ENCODE data around the gene ATP10B.
"Not testable (repeated sequence)": the region's sequence is repeated elsewhere in the genome, so short reads cannot be mapped to it uniquely, and the experiment has no call there.

Gene ATP10B, protein sequence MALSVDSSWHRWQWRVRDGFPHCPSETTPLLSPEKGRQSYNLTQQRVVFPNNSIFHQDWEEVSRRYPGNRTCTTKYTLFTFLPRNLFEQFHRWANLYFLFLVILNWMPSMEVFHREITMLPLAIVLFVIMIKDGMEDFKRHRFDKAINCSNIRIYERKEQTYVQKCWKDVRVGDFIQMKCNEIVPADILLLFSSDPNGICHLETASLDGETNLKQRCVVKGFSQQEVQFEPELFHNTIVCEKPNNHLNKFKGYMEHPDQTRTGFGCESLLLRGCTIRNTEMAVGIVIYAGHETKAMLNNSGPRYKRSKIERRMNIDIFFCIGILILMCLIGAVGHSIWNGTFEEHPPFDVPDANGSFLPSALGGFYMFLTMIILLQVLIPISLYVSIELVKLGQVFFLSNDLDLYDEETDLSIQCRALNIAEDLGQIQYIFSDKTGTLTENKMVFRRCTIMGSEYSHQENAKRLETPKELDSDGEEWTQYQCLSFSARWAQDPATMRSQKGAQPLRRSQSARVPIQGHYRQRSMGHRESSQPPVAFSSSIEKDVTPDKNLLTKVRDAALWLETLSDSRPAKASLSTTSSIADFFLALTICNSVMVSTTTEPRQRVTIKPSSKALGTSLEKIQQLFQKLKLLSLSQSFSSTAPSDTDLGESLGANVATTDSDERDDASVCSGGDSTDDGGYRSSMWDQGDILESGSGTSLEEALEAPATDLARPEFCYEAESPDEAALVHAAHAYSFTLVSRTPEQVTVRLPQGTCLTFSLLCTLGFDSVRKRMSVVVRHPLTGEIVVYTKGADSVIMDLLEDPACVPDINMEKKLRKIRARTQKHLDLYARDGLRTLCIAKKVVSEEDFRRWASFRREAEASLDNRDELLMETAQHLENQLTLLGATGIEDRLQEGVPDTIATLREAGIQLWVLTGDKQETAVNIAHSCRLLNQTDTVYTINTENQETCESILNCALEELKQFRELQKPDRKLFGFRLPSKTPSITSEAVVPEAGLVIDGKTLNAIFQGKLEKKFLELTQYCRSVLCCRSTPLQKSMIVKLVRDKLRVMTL (N-terminal part only)

DNA sequence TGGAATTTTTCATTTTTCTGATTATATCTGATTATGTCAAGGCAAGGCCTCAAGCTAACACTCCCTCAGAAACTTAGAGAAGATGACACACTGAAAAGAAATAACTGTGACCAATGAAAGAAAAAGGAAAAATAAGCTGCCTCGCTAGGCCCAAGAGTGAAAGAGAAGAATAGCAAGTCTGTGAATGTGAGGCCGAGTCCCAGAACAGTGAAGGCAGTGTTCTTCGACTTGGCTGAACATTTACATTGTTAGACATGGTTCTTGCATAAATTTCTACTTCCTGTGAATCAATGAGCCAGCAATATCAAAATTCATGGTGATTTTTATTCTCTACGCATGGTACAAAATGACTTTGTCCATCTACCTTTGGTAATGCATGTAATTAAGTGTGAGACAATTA lies at the start of gene ATP10B:
TSS of gene ATP10B (minus strand) at position 163 of the 400 bp plus-strand sequence. CDS start 164,137 bp downstream, outside the sequence.
- no peak for DNase-seq

DNA sequence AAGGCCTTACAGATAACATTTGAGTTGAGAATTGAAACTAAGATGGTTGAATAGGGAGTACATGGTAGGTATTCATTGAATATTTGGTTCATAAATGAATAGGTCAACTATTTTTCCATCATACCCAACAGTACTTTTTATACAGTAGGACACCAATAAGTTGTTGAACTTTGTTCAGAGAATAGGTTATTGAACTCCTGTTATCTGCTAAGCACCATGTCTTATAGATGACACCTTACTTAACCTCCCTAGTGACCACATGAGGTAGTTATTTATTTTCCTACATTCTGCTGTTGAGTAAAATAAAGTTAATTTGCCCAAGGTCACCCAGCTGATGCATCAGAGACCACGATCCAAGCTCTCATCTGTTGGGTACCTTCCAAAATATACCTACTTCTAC lies 49.6 kb upstream of the ATP10B start:
- DNase-seq = no peak

DNA sequence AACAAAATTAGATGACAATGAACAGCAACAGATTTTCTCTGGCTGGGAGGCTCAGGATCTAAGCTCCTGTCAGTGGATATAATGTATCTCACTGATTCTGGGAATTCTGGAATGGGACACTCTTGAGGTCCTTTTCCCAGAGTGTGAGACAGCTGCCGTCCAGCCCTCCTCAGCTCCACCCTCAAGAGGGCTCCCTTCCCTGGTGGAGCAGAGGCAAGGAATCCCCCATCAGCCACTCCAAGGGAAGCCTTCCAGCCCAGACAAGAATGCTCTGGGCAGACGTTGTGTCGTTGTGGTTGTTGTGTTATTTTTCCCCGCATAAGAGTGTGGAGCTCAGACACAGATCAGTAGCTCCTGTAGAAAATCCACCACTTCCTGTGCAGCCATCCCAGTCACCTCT lies 47.7 kb upstream of the ATP10B start:
- no peak for DNase-seq

DNA sequence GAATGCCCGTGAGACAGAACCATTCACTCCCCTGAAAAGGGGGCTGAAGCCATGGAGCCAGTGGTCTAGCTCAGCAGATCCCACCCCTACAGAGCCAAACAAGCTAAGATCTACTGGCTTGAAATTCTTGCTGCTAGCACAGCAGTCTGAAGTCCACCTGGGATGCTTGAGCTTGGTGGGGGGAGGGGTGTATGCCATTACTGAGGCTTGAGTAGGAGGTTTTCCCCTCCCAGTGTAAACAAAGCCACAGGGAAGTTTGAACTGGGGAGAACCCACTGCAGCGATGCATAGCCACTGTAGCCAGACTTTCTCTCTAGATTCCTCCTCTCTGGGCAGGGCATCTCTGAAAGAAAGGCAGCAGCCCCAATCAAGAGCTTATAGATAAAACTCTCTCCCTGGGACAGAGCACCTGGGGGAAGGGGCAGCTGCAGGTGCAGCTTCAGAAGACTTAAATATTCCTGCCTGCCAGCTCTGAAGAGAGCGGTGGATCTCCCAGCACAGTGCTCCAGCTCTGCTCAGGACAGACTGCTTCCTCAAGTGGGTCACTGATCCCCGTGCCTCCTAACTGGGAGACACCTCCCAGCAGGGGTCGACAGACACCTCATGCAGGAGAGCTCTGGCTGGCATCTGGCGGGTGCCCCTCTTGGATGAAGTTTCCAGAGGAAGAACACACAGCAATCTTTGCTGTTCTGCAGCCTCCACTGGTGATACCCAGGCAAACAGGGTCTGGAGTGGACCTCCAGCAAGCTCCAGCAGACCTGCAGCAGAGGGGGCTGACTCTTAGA lies 41.4 kb upstream of the ATP10B start:
- not testable (repeated sequence) for DNase-seq

- DNase-seq = no peak
These were observed 35.8 kb upstream of the ATP10B start for GRCh38 chr5:160887780-160888179.

DNA sequence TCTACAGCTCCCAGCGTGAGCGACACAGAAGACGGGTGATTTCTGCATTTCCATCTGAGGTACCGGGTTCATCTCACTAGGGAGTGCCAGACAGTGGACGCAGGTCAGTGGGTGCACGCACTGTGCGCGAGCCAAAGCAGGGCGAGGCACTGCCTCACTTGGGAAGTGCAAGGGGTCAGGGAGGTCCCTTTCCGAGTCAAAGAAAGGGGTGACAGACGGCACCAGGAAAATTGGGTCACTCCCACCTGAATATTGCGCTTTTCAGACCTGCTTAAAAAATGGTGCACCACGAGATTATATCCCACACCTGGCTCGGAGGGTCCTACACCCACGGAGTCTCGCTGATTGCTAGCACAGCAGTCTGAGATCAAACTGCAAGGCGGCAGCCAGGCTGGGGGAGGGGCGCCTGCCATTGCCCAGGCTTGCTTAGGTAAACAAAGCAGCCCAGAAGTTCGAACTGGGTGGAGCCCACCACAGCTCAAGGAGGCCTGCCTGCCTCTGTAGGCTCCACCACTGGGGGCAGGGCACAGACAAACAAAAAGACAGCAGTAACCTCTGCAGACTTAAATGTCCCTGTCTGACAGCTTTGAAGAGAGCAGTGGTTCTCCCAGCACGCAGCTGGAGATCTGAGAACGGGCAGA lies 21.7 kb upstream of the ATP10B start:
- not testable (repeated sequence) for DNase-seq

DNA sequence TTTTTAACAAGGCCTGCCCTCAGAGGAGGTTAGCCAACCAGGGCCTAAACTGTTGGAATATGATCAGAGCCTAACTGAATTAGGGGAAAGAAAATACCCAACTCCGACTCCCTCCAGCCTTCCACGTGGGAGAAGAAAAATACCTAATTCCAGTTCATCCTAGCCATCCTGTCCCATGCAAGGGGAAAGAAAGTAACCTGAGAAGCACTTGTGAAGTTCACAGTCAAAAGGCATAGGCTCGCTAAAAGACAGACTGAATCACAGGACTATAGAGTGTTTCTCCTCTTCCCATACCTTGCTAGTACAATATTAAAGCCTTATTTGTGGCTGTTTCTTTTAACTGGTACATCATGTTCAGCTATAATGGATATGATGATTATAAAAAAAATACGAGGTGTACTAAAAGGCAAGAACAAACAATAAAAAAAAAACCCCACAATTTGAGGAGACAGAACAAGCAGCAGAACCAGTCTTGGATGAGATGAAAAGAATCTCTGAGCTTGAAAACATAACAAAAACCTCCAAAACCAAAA lies 18.0 kb upstream of the ATP10B start:
- DNase-seq = no peak

GRCh38 chr5:160867976-160868375 lies 16.0 kb upstream of the ATP10B start:
- DNase-seq = no peak

GRCh38 chr5:160851451-160851850 lies 560 bp downstream of the ATP10B start:
- DNase-seq = no peak

- no peak for DNase-seq
These were observed 1.6 kb downstream of the ATP10B start for GRCh38 chr5:160850421-160850820.

DNA sequence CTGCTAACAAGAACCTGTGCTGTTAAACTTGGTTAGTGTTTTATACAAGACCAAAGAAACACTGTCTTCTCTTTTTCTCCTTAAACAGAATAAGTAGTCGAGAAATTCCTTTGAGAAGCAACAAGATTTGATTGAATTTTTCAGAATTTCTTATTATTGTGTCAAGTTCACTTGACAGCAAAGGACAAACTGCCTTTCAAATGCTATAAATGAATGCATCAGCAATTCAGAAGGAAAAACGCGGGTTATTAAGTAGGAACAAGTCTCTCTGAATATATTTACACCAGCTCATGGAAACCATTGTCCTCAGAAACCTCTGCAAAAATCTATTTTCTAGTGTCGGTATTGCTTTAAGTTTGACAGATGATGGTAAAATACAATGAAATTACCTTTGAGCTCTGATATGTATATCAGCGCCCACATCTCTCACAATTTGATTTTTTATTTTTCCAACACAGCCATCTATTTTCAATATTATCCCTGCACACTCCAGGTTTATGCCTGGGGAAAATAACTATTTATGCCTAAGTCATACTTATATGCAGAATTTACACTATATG lies 4.4 kb downstream of the ATP10B start:
- no peak for DNase-seq

DNA sequence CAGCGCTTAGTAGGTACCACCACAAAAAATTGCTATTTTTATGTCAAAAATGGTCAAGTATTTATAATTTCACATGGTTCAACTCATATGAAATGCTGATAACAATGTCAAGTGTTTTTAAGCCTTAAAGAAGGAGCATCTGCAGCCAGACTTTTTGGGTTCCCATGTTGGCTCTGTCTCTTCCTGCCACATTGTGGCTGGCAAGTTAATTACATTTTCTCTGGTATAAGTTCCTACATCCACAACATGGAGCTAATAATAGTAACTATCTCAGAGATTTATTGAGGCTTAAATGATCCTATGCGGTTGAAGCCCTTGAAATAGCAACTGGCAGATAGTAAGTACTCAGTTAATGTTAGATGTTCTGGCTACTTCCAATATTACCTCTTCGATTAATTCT lies 5.4 kb downstream of the ATP10B start:
- DNase-seq = no peak

GRCh38 chr5:160844177-160844576 lies 7.8 kb downstream of the ATP10B start:
- DNase-seq = no peak

DNA sequence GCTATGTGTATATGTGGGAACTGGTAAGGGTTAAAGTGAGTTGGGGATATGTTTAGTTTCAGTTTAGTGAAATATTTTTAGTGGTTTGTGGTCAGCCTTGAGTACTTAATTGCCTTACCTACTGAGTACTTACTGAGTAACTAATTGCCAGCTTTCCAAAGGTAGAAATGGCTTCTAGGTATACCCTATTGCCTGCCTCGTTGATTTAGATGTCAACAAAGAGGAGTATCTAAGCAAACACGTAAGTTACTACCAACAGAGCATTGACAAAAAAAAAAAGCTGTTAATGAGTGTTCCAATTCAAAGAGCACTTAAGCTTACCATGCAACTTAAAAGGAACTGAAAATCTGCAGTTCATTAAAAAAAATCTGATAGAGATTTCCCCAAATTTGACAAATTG lies 8.8 kb downstream of the ATP10B start:
- peak; percentile 73 for DNase-seq

DNA sequence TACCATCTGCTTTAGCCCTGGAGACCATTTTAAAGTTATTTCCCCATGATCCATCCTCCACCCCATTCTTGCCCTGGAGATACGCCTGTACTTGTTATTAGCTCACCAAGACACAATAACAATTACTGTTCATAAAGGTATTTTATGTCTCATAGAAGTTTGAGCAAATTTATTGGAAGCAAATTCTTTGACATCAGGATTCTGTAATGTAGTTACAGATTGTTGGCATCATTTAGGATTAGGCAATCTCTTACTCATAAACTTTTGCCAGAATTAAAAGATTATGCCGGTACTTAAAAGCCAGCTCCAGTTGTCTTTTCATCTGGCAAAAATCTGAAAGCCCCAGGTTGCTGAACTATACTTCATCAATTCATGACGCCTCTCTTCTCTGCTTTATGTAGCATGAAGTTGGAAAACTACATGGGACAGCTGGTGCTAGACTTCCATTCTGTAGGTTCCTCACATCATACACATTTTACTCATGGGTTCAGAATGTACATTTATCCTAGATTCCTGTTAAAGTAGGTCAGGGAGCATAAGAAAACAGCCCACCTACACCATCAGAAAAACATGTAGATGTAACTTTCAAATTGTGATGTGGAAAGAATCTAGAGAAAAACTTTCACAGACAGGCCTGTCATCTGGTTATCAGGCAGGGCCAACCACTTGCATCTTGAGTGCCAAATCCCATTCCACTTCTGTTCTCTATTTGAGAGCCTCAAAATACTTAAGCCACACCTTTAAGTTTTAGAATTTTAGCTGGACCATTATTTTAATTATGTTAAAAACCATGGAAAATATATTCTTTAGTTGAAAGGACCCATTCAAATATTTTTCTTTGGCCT lies 14.0 kb downstream of the ATP10B start:
- no peak for DNase-seq

- DNase-seq = no peak
These were observed 14.8 kb downstream of the ATP10B start for GRCh38 chr5:160837211-160837610.

DNA sequence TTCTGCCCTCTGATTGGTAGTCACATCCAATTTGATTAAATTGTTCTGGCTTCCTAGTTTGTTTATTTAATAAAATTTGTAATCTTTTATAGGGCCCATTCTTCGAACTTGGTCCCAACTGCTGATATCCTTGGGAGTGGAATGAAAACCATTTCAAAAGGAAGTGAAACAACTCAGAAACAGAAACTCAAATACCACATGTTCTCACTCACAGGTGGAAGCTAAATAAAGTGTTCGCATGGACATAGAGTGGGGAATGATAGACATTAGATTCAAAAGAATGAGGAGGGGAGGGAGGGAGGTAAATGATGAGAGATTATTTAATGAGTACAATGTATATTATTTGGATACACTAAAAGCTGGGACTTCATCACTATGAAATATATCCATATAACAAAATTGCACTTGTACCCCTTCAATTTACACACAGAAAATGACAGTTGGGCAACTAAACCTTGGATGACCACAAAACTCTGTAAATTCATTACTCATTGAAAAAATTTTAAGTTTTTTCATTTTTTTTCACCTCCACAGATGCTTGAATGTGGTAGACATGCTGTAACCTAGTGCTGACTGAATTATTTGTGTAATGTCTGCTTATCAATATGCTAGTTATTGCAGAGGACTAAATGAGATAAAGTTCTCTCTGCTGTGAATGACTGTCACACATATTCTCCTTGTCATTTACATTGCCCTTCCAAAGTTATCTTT lies 16.0 kb downstream of the ATP10B start:
- peak; percentile 61 for DNase-seq

- DNase-seq = peak; percentile 20
These were observed 16.6 kb downstream of the ATP10B start for GRCh38 chr5:160835376-160835775.

DNA sequence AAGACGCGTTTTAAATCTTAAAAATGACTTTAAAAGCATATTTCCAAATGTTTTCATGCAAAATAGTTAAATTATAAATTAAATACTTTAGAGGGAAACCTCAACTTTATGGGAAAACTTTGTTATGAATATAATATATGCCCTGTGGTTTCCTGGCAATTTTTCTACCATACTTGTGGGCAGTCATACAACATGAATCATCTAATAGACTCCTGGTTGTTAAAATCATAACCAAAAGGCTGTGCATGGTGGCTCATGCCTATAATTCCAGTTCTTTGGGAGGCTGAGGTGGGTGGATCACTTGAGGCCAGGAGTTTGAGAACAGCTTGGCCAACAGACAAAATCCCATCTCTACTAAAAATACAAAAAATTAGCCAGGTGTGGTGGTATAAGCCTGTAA lies 18.2 kb downstream of the ATP10B start:
- DNase-seq = no peak

DNA sequence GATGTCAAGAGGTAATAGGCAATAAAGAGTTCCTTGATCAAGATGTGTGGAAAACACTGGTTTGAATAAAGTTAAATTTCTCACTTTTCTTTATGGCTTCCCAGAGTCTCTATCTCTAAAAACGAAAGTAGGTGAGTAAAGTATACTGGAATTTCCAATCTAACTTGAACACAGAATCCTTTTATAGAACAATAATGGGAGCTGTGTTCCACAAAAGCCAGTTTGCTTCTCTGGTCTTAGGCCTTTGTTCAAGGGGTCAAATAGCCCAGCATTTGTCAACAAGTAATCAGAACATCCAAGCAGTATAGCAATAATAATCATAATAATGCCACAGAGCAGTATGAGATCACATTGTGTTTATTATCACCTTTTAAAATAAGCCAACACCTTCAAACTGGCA lies 20.2 kb downstream of the ATP10B start:
- DNase-seq = no peak
